ENCODE results near the gene PDE7B.
A peak's percentile ranks its signal among the peaks of the same experiment; 100 is the strongest.
"Not testable (repeated sequence)": the region's sequence is repeated elsewhere in the genome, so short reads cannot be mapped to it uniquely, and the experiment has no call there.

Gene PDE7B

DNA sequence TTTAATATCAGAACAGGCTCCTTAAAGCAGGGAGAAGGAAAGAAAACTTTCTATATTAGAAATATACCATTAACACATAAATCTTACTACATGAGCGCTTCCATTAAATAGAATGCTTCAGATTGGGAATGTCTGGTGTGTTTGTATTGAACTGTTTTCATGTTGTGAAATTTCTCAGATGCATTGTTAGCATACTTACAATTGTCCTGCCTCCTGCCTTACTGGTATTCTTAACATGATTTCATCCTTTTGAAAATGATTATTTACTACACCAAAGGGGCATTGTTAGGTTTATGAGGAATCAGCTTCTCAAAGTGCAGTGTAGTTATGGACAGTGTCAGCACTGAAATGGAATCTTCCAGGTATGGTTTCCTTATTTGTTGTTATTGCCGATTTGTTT lies 253.1 kb downstream of the PDE7B start:
- Histone ChIP-seq H4K8ac (ENCODE audit: low read depth, low read length) (no peak overlapping the region), H3K4me3 (ENCODE audit: low read length) (no peak overlapping the region), H3K4me2 (ENCODE audit: low read length) (no peak overlapping the region), H3K79me1 (ENCODE audit: low read length) (no peaks in the 10 kb centered on the region), H2BK120ac (ENCODE audit: low read depth, low read length) (no peak overlapping the region), H3K9ac (ENCODE audit: low read length) (no peak overlapping the region), H2AK5ac (ENCODE audit: low read length) (no peak overlapping the region), H3K36me3 (ENCODE audit: control insufficient read depth, insufficient read depth, low read length) (no peaks in the 10 kb centered on the region), H3K27ac (ENCODE audit: low read depth, low read length) (no peak overlapping the region), H4K5ac (ENCODE audit: low read length) (no peak overlapping the region), H3K18ac (ENCODE audit: low read length) (no peak overlapping the region), H2BK15ac (replicated peaks; ENCODE audit: low read depth) (no peak overlapping the region), H3K4me1 (ENCODE audit: control insufficient read depth, low read depth, low read length) (no peaks in the 10 kb centered on the region), H3K4ac (ENCODE audit: low read depth, low read length) (no peak overlapping the region), H3K23ac (ENCODE audit: low read length) (no peak overlapping the region), H3K27me3 (ENCODE audit: insufficient read depth, low read length, poor library complexity) (no peaks in the 10 kb centered on the region), H3K56ac (ENCODE audit: low read length) (no peak overlapping the region), H3K79me2 (ENCODE audit: control insufficient read depth, insufficient read depth, low read length) (no peaks in the 10 kb centered on the region), H2BK5ac (ENCODE audit: low read length) (no peak overlapping the region)
- DNase-seq: no peak
- WGBS (ENCODE audit: extremely low coverage, insufficient coverage, low lambda C conversion rate): no CpG with 5 or more reads among the region's 2 CpGs

DNA sequence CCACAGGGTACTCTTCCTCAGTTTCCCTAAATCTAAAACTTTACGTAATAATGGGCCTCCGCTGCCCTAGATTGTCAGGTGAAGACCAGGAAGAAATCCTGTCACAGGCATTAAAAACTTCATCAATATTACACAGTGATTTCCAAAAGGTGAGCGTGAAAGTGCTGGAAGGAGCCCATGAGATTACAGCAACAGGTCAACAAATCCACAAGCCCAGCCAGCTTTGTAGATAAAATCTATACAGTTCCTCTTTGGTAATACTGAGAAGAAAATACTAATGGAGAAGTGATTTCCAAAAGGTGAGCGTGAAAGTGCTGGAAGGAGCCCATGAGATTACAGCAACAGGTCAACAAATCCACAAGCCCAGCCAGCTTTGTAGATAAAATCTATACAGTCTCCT lies 254.3 kb downstream of the PDE7B start:
- H3K27me3 ChIP-seq (ENCODE audit: insufficient read depth, low read length, poor library complexity); H3K9ac ChIP-seq (ENCODE audit: low read length): not testable (repeated sequence)
- no CpG with 5 or more reads among the region's 4 CpGs for WGBS (ENCODE audit: extremely low coverage, insufficient coverage, low lambda C conversion rate)

DNA sequence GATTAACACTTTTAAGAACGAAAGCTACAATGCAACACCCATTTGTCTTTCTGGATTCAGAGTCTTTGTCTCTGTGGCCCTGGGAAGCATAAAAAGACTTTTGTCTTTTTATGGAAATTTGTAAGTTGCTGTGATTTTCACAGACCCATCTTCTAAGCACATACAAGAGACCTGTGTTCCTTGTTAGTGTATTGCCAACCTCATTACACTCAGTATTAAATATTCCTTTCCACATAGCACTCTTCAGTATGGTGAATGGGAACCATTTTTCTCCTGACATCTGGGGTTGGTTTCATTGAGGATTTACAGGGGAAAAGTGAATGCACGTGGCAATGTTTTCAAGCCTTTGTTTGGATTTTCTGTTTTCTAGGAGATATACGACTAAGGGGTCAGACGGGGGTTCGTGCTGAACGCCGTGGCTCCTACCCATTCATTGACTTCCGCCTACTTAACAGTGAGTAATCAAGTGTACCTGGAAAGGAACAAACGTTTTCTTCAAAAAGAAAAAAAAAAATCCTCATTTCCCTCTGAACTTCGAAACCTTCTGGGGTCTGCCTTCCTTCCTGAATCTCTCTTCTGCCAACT lies 257.0 kb downstream of the PDE7B start:
- H2BK120ac ChIP-seq (ENCODE audit: low read depth, low read length): no peak overlapping the region
- H2BK15ac ChIP-seq (replicated peaks; ENCODE audit: low read depth): no peak overlapping the region
- H2BK5ac ChIP-seq (ENCODE audit: low read length): no peak overlapping the region
- H3K36me3 ChIP-seq (ENCODE audit: control insufficient read depth, insufficient read depth, low read length): no peaks in the 10 kb centered on the region
- no peaks in the 10 kb centered on the region for H3K27me3 ChIP-seq (ENCODE audit: insufficient read depth, low read length, poor library complexity)
- WGBS (ENCODE audit: extremely low coverage, insufficient coverage, low lambda C conversion rate): no CpG with 5 or more reads among the region's 10 CpGs
- H3K27ac ChIP-seq (ENCODE audit: low read depth, low read length): no peak overlapping the region
- no peak overlapping the region for H3K4me3 ChIP-seq (ENCODE audit: low read length)
- H3K9ac ChIP-seq (ENCODE audit: low read length): no peak overlapping the region
- no peak overlapping the region for H3K23ac ChIP-seq (ENCODE audit: low read length)
- H3K4me2 ChIP-seq (ENCODE audit: low read length): no peak overlapping the region
- H3K56ac ChIP-seq (ENCODE audit: low read length): no peak overlapping the region
- no peaks in the 10 kb centered on the region for H3K79me1 ChIP-seq (ENCODE audit: low read length)
- H4K5ac ChIP-seq (ENCODE audit: low read length): no peak overlapping the region
- no peak overlapping the region for H2AK5ac ChIP-seq (ENCODE audit: low read length)
- DNase-seq: no peak
- no peaks in the 10 kb centered on the region for H3K79me2 ChIP-seq (ENCODE audit: control insufficient read depth, insufficient read depth, low read length)
- H3K4me1 ChIP-seq (ENCODE audit: control insufficient read depth, low read depth, low read length): no peaks in the 10 kb centered on the region
- H4K8ac ChIP-seq (ENCODE audit: low read depth, low read length): no peak overlapping the region
- H3K18ac ChIP-seq (ENCODE audit: low read length): no peak overlapping the region
- no peak overlapping the region for H3K4ac ChIP-seq (ENCODE audit: low read depth, low read length)

More for the DNA sequence above, 254.3 kb downstream of the PDE7B start:
- not testable (repeated sequence) for DNase-seq; H3K79me1 ChIP-seq (ENCODE audit: low read length); H2BK5ac ChIP-seq (ENCODE audit: low read length); H4K8ac ChIP-seq (ENCODE audit: low read depth, low read length); H3K79me2 ChIP-seq (ENCODE audit: control insufficient read depth, insufficient read depth, low read length); H3K36me3 ChIP-seq (ENCODE audit: control insufficient read depth, insufficient read depth, low read length); H2AK5ac ChIP-seq (ENCODE audit: low read length); H3K4ac ChIP-seq (ENCODE audit: low read depth, low read length); H4K5ac ChIP-seq (ENCODE audit: low read length); H3K23ac ChIP-seq (ENCODE audit: low read length); H2BK120ac ChIP-seq (ENCODE audit: low read depth, low read length); H2BK15ac ChIP-seq (replicated peaks; ENCODE audit: low read depth); H3K4me1 ChIP-seq (ENCODE audit: control insufficient read depth, low read depth, low read length); H3K27ac ChIP-seq (ENCODE audit: low read depth, low read length); H3K4me2 ChIP-seq (ENCODE audit: low read length); H3K4me3 ChIP-seq (ENCODE audit: low read length); H3K18ac ChIP-seq (ENCODE audit: low read length); H3K56ac ChIP-seq (ENCODE audit: low read length)

DNA sequence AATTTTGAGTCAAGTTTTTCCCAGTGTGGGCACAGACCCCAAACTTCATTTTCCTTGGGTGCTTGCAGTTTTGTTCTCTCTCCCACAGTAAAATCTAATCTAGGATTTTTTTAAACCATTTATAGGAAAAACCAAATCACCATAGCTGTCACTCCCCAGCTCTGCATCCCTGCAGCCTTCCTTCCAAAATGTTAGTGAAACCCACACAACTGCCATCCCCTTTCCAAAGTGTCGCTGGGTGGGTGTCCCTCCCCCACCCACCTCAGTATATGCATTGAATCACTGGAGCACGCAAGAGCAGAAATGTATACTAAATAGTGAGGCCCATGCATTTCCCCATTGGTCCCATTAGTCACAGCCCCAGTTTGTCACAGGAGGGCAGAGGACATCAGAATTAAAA lies 260.3 kb downstream of the PDE7B start:
- Histone ChIP-seq H3K27ac (ENCODE audit: low read depth, low read length) (no peak overlapping the region), H3K4me3 (ENCODE audit: low read length) (no peak overlapping the region)

DNA sequence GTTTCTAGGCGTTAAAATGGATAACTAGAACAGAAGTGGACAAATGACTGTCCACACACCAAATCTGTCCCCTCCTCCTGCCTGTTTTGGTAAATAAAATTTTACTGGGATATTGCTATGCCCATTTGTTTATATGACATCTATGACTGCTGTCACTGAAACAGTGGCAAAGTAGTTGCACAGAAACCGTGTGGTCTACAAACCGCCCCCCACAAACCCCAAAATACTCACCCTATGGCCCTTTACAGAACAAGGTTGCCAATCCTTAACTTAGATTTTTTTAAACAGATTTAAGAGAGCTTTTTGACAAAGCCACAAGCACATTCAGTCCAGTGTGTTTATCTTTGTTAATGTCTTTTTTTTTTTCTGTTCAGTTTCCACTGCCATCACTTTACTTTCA lies 260.8 kb downstream of the PDE7B start:
- no peak for DNase-seq
- Histone ChIP-seq H2BK15ac (replicated peaks; ENCODE audit: low read depth) (no peak overlapping the region), H4K8ac (ENCODE audit: low read depth, low read length) (no peak overlapping the region), H3K18ac (ENCODE audit: low read length) (no peak overlapping the region), H3K27ac (ENCODE audit: low read depth, low read length) (no peak overlapping the region), H3K79me2 (ENCODE audit: control insufficient read depth, insufficient read depth, low read length) (no peaks in the 10 kb centered on the region), H3K27me3 (ENCODE audit: insufficient read depth, low read length, poor library complexity) (no peaks in the 10 kb centered on the region), H3K4me2 (ENCODE audit: low read length) (no peak overlapping the region), H3K4me3 (ENCODE audit: low read length) (no peak overlapping the region), H3K9ac (ENCODE audit: low read length) (no peak overlapping the region), H3K4ac (ENCODE audit: low read depth, low read length) (no peak overlapping the region), H3K23ac (ENCODE audit: low read length) (no peak overlapping the region), H3K79me1 (ENCODE audit: low read length) (no peaks in the 10 kb centered on the region), H3K36me3 (ENCODE audit: control insufficient read depth, insufficient read depth, low read length) (no peaks in the 10 kb centered on the region), H4K5ac (ENCODE audit: low read length) (no peak overlapping the region), H3K56ac (ENCODE audit: low read length) (no peak overlapping the region), H3K4me1 (ENCODE audit: control insufficient read depth, low read depth, low read length) (no peaks in the 10 kb centered on the region), H2BK120ac (ENCODE audit: low read depth, low read length) (no peak overlapping the region), H2BK5ac (ENCODE audit: low read length) (no peak overlapping the region), H2AK5ac (ENCODE audit: low read length) (no peak overlapping the region)
- WGBS (ENCODE audit: extremely low coverage, insufficient coverage, low lambda C conversion rate): no CpG with 5 or more reads among the region's 3 CpGs

More for the DNA sequence above, 260.3 kb downstream of the PDE7B start:
- no peak overlapping the region for H2BK5ac ChIP-seq (ENCODE audit: low read length)
- H3K4ac ChIP-seq (ENCODE audit: low read depth, low read length): no peak overlapping the region
- no peak overlapping the region for H4K5ac ChIP-seq (ENCODE audit: low read length)
- H3K56ac ChIP-seq (ENCODE audit: low read length): no peak overlapping the region
- H3K4me2 ChIP-seq (ENCODE audit: low read length): no peak overlapping the region
- H2AK5ac ChIP-seq (ENCODE audit: low read length): no peak overlapping the region
- no peaks in the 10 kb centered on the region for H3K4me1 ChIP-seq (ENCODE audit: control insufficient read depth, low read depth, low read length)
- H3K79me2 ChIP-seq (ENCODE audit: control insufficient read depth, insufficient read depth, low read length): no peaks in the 10 kb centered on the region
- H3K9ac ChIP-seq (ENCODE audit: low read length): no peak overlapping the region
- H3K18ac ChIP-seq (ENCODE audit: low read length): no peak overlapping the region
- H3K23ac ChIP-seq (ENCODE audit: low read length): no peak overlapping the region
- H2BK15ac ChIP-seq (replicated peaks; ENCODE audit: low read depth): no peak overlapping the region
- WGBS (ENCODE audit: extremely low coverage, insufficient coverage, low lambda C conversion rate): no CpG with 5 or more reads among the region's 2 CpGs
- H3K36me3 ChIP-seq (ENCODE audit: control insufficient read depth, insufficient read depth, low read length): no peaks in the 10 kb centered on the region
- no peak overlapping the region for H2BK120ac ChIP-seq (ENCODE audit: low read depth, low read length)
- H4K8ac ChIP-seq (ENCODE audit: low read depth, low read length): no peak overlapping the region
- H3K27me3 ChIP-seq (ENCODE audit: insufficient read depth, low read length, poor library complexity): no peaks in the 10 kb centered on the region
- no peaks in the 10 kb centered on the region for H3K79me1 ChIP-seq (ENCODE audit: low read length)
- no peak for DNase-seq

DNA sequence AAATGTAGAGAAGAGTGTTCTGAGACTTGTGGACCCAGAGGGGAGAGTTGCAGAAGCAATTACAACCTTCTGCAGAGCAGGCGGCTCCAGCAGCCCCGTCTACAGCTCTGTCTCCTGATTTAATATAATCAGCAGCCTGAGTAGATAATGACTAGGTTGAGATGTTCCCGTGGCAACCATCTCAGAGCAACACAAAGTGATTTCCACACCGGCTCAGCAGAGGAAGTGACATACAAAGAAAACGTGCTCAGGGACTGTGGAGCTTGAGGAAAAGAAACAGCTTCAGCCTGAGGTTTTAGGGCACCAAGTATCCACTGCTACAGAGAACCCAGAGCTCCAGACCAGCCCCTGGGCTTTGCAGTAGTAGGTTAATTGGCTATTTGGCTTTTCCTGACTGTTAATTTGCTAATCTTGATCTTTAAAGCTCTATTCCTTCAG lies 262.3 kb downstream of the PDE7B start:
- no peak overlapping the region for H3K4me3 ChIP-seq (ENCODE audit: low read length)
- no peaks in the 10 kb centered on the region for H3K79me2 ChIP-seq (ENCODE audit: control insufficient read depth, insufficient read depth, low read length)
- H3K79me1 ChIP-seq (ENCODE audit: low read length): no peaks in the 10 kb centered on the region
- no peak overlapping the region for H3K18ac ChIP-seq (ENCODE audit: low read length)
- no peak overlapping the region for H3K56ac ChIP-seq (ENCODE audit: low read length)
- H2BK5ac ChIP-seq (ENCODE audit: low read length): no peak overlapping the region
- H4K8ac ChIP-seq (ENCODE audit: low read depth, low read length): no peak overlapping the region
- WGBS (ENCODE audit: extremely low coverage, insufficient coverage, low lambda C conversion rate): no CpG with 5 or more reads among the region's 5 CpGs
- H3K4ac ChIP-seq (ENCODE audit: low read depth, low read length): no peak overlapping the region
- peak; percentile 98 for DNase-seq
- H3K4me1 ChIP-seq (ENCODE audit: control insufficient read depth, low read depth, low read length): no peaks in the 10 kb centered on the region
- no peak overlapping the region for H2BK15ac ChIP-seq (replicated peaks; ENCODE audit: low read depth)
- no peak overlapping the region for H3K27ac ChIP-seq (ENCODE audit: low read depth, low read length)
- no peak overlapping the region for H4K5ac ChIP-seq (ENCODE audit: low read length)
- no peak overlapping the region for H3K4me2 ChIP-seq (ENCODE audit: low read length)
- no peaks in the 10 kb centered on the region for H3K36me3 ChIP-seq (ENCODE audit: control insufficient read depth, insufficient read depth, low read length)
- H2AK5ac ChIP-seq (ENCODE audit: low read length): no peak overlapping the region
- H3K9ac ChIP-seq (ENCODE audit: low read length): no peak overlapping the region
- H2BK120ac ChIP-seq (ENCODE audit: low read depth, low read length): no peak overlapping the region
- no peaks in the 10 kb centered on the region for H3K27me3 ChIP-seq (ENCODE audit: insufficient read depth, low read length, poor library complexity)
- no peak overlapping the region for H3K23ac ChIP-seq (ENCODE audit: low read length)
